ENCODE data around the gene CERS6.
A peak's percentile ranks its signal among the peaks of the same experiment; 100 is the strongest.

Gene CERS6

GRCh38 chr2:168550670-168551069 is 94.6 kb downstream of the CERS6 start:
- H3K4me3 ChIP-seq (ENCODE audit: low read depth, low read length): no peak overlapping the region
- TF ChIP-seq MYC (IDR thresholded peaks at IDR 0.05; ENCODE audit: low read depth, low read length) (no peak), POLR2A (IDR thresholded peaks at IDR 0.05; ENCODE audit: extremely low read depth, insufficient read length) (no peak), CTCF (IDR thresholded peaks at IDR 0.05; ENCODE audit: low read depth, low read length) (no peak), MAX (IDR thresholded peaks at IDR 0.05; ENCODE audit: low read depth, low read length) (no peak)
- peak; percentile 19 for DNase-seq (ENCODE audit: low read depth)

- DNase-seq (ENCODE audit: low read depth): peak; percentile 48
- TF ChIP-seq MYC (IDR thresholded peaks at IDR 0.05; ENCODE audit: low read depth, low read length) (no peak), CTCF (IDR thresholded peaks at IDR 0.05; ENCODE audit: low read depth, low read length) (no peak), MAX (IDR thresholded peaks at IDR 0.05; ENCODE audit: low read depth, low read length) (no peak), POLR2A (IDR thresholded peaks at IDR 0.05; ENCODE audit: extremely low read depth, insufficient read length) (no peak)
- no peak overlapping the region for H3K4me3 ChIP-seq (ENCODE audit: low read depth, low read length)
Measured at GRCh38 chr2:168552450-168552856, 96.4 kb downstream of the CERS6 start.

GRCh38 chr2:168555283-168555682 is 99.2 kb downstream of the CERS6 start:
- TF ChIP-seq POLR2A (IDR thresholded peaks at IDR 0.05; ENCODE audit: extremely low read depth, insufficient read length): no peak
- no peak for TF ChIP-seq MYC (IDR thresholded peaks at IDR 0.05; ENCODE audit: low read depth, low read length)
- no peak for TF ChIP-seq CTCF (IDR thresholded peaks at IDR 0.05; ENCODE audit: low read depth, low read length)
- TF ChIP-seq MAX (IDR thresholded peaks at IDR 0.05; ENCODE audit: low read depth, low read length): no peak
- DNase-seq (ENCODE audit: low read depth): no peak
- no peak overlapping the region for H3K4me3 ChIP-seq (ENCODE audit: low read depth, low read length)

- DNase-seq (ENCODE audit: low read depth): no peak
- H3K4me3 ChIP-seq (ENCODE audit: low read depth, low read length): no peak overlapping the region
- TF ChIP-seq MAX (IDR thresholded peaks at IDR 0.05; ENCODE audit: low read depth, low read length) (no peak), MYC (IDR thresholded peaks at IDR 0.05; ENCODE audit: low read depth, low read length) (no peak), CTCF (IDR thresholded peaks at IDR 0.05; ENCODE audit: low read depth, low read length) (no peak), POLR2A (IDR thresholded peaks at IDR 0.05; ENCODE audit: extremely low read depth, insufficient read length) (no peak)
Measured at GRCh38 chr2:168559187-168559586, 103.1 kb downstream of the CERS6 start.

GRCh38 chr2:168560817-168561499 is 104.9 kb downstream of the CERS6 start:
- H3K4me3 ChIP-seq (ENCODE audit: low read depth, low read length): no peak overlapping the region
- TF ChIP-seq MAX (IDR thresholded peaks at IDR 0.05; ENCODE audit: low read depth, low read length) (no peak), MYC (IDR thresholded peaks at IDR 0.05; ENCODE audit: low read depth, low read length) (no peak), POLR2A (IDR thresholded peaks at IDR 0.05; ENCODE audit: extremely low read depth, insufficient read length) (no peak), CTCF (IDR thresholded peaks at IDR 0.05; ENCODE audit: low read depth, low read length) (no peak)
- DNase-seq (ENCODE audit: low read depth): no peak
